ENCODE data around the gene SBSN.

SBSN gene

GRCh38 chr19:35528218-35529038 lies at the start of gene SBSN:
Gene SBSN, minus strand, starts transcription at chr19:35528311. Its CDS starts 30 bp downstream, at chr19:35528281.
- Histone ChIP-seq H3K4me2 (ENCODE audit: low read length) (no peak within 1 kb of the TSS), H3K27me3 (ENCODE audit: control insufficient read depth, insufficient read depth, low read length) (no peaks in the 10 kb centered on the region), H3K9ac (no peak within 1 kb of the TSS), H3K4me1 (no peaks in the 10 kb centered on the region), H2AFZ (no peak within 1 kb of the TSS), H3K27ac (no peak within 1 kb of the TSS), H3K9me3 (ENCODE audit: control insufficient read depth, low read length) (no peaks in the 10 kb centered on the region), H3K79me2 (no peaks in the 10 kb centered on the region), H3K4me3 (ENCODE audit: low read depth, low read length) (no peak within 1 kb of the TSS), H3K36me3 (ENCODE audit: control insufficient read depth, insufficient read depth, low read length) (no peaks in the 10 kb centered on the region)
- no peak for TF ChIP-seq CTCF (IDR thresholded peaks at IDR 0.05)

GRCh38 chr19:35571406-35571965 lies 43.4 kb upstream of the SBSN start:
- no peak overlapping the region for H2AFZ ChIP-seq
- no peak for TF ChIP-seq CTCF (IDR thresholded peaks at IDR 0.05)
- no peaks in the 10 kb centered on the region for H3K36me3 ChIP-seq (ENCODE audit: control insufficient read depth, insufficient read depth, low read length)
- H3K9ac ChIP-seq = no peak overlapping the region
- H3K9me3 ChIP-seq (ENCODE audit: control insufficient read depth, low read length) = no peaks in the 10 kb centered on the region
- H3K4me3 ChIP-seq (ENCODE audit: low read depth, low read length) = no peak overlapping the region
- H3K4me1 ChIP-seq = no peaks in the 10 kb centered on the region
- H3K27me3 ChIP-seq (ENCODE audit: control insufficient read depth, insufficient read depth, low read length) = no peaks in the 10 kb centered on the region
- no peak overlapping the region for H3K4me2 ChIP-seq (ENCODE audit: low read length)
- no peak overlapping the region for H3K27ac ChIP-seq
- H3K79me2 ChIP-seq = no peaks in the 10 kb centered on the region

GRCh38 chr19:35569281-35569781 lies 41.2 kb upstream of the SBSN start:
- TF ChIP-seq CTCF (IDR thresholded peaks at IDR 0.05) = no peak

GRCh38 chr19:35566738-35567137 lies 38.6 kb upstream of the SBSN start:
- no peaks in the 10 kb centered on the region for H3K9me3 ChIP-seq (ENCODE audit: control insufficient read depth, low read length)
- H3K27ac ChIP-seq = no peak overlapping the region
- no peak for TF ChIP-seq CTCF (IDR thresholded peaks at IDR 0.05)
- no peaks in the 10 kb centered on the region for H3K79me2 ChIP-seq
- no peaks in the 10 kb centered on the region for H3K36me3 ChIP-seq (ENCODE audit: control insufficient read depth, insufficient read depth, low read length)
- no peak overlapping the region for H2AFZ ChIP-seq
- no peak overlapping the region for H3K9ac ChIP-seq
- H3K4me3 ChIP-seq (ENCODE audit: low read depth, low read length) = no peak overlapping the region
- H3K27me3 ChIP-seq (ENCODE audit: control insufficient read depth, insufficient read depth, low read length) = no peaks in the 10 kb centered on the region
- H3K4me1 ChIP-seq = no peaks in the 10 kb centered on the region
- no peak overlapping the region for H3K4me2 ChIP-seq (ENCODE audit: low read length)

More at GRCh38 chr19:35569281-35569781, 41.2 kb upstream of the SBSN start:
- Histone ChIP-seq H3K27me3 (ENCODE audit: control insufficient read depth, insufficient read depth, low read length) (no peaks in the 10 kb centered on the region), H2AFZ (no peak overlapping the region), H3K27ac (no peak overlapping the region), H3K4me3 (ENCODE audit: low read depth, low read length) (no peak overlapping the region), H3K9me3 (ENCODE audit: control insufficient read depth, low read length) (no peaks in the 10 kb centered on the region), H3K79me2 (no peaks in the 10 kb centered on the region), H3K9ac (no peak overlapping the region), H3K4me2 (ENCODE audit: low read length) (no peak overlapping the region), H3K36me3 (ENCODE audit: control insufficient read depth, insufficient read depth, low read length) (no peaks in the 10 kb centered on the region), H3K4me1 (no peaks in the 10 kb centered on the region)

Measured in parathyroid adenoma (tissue), 2 donors.